ENCODE data around the gene FBXW7. TPM values are rescaled to one million over a fixed set of nuclear protein-coding genes. Genes with fewer than 3 reads are reported as not detected.

Gene FBXW7
- total RNA-seq, 4 donors from 2014 or later: 76.4 to 199 (median 103) TPM

- TF ChIP-seq, protein P1, sequence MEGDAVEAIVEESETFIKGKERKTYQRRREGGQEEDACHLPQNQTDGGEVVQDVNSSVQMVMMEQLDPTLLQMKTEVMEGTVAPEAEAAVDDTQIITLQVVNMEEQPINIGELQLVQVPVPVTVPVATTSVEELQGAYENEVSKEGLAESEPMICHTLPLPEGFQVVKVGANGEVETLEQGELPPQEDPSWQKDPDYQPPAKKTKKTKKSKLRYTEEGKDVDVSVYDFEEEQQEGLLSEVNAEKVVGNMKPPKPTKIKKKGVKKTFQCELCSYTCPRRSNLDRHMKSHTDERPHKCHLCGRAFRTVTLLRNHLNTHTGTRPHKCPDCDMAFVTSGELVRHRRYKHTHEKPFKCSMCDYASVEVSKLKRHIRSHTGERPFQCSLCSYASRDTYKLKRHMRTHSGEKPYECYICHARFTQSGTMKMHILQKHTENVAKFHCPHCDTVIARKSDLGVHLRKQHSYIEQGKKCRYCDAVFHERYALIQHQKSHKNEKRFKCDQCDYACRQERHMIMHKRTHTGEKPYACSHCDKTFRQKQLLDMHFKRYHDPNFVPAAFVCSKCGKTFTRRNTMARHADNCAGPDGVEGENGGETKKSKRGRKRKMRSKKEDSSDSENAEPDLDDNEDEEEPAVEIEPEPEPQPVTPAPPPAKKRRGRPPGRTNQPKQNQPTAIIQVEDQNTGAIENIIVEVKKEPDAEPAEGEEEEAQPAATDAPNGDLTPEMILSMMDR (IDR thresholded peaks at IDR 0.05): no peak
- TF ChIP-seq POLR2A (IDR thresholded peaks at IDR 0.05): no peak
- no peak for DNase-seq (ENCODE audit: low spot score in 2 of 2)
- intact Hi-C loops (cut with DNase I; ENCODE audit: low total_unique reads): no loop called here
- H3K4me3 ChIP-seq (ENCODE audit: low read depth, poor library complexity, severe bottlenecking): peak overlapping the region; percentile 99
- WGBS, 2 donors: 0% methylated on average over 8 to 24 of the region's 60 CpGs
Measured at GRCh38 chr4:152535360-152535902, 461 bp downstream of the FBXW7 start.

DNA sequence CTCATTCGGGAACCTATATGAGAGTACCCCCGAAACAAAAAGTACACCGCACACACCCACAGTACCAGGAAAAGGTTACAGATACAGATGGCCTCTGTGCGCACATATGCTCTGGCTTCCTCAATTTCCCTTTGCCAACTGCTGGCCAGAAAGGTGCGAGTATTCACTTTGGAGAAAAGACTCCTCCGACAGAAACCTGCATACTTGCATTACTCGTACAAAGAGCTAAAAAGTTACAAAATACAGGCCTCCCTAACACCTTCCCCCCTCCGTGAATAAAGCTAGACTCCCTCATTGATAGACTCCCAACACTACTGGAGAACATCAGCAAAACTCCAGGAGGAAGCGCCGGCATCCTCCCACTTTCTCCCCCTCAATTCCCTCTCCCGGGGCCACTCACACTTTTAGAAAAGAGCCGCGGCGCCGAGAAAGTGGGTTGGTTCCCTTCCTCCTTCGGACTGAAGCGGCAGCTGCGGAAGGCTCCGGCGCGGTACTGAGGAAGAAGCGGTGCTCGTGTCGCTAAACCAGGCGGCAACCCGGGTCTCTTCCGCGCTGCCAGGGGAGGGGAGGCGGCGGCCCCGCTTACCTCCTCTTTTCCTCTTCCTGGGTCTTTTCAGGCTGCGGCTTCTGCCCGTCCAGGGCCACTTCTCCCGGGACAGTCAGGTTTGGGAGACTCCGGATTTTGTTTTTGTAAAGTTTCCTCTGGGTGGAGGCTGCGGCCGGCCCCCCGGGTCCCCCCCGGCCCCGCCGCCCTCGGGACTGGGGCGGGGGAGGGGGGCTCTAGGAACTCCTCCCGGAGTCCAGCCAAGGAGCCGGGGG is 1.1 kb downstream of the FBXW7 start:
- TF ChIP-seq, protein P1 (IDR thresholded peaks at IDR 0.05): no peak
- no peak for TF ChIP-seq POLR2A (IDR thresholded peaks at IDR 0.05)
- H3K4me3 ChIP-seq (ENCODE audit: low read depth, poor library complexity, severe bottlenecking): peak overlapping the region; percentile 99
- 1 to 2% methylated on average over 41 to 45 of the region's 45 CpGs for WGBS, 2 donors
- DNase-seq (ENCODE audit: low spot score in 2 of 2): peak; percentile 23 to 89
- intact Hi-C loops (cut with DNase I; ENCODE audit: low total_unique reads): no loop called here

GRCh38 chr4:152531479-152531878 is 4.4 kb downstream of the FBXW7 start:
- no peak for DNase-seq (ENCODE audit: low spot score in 2 of 2)
- no peak overlapping the region for H3K4me3 ChIP-seq (ENCODE audit: low read depth, poor library complexity, severe bottlenecking)
- 66 to 73% methylated on average over 3 of the region's 3 CpGs for WGBS, 2 donors
- TF ChIP-seq, protein P1 (IDR thresholded peaks at IDR 0.05): no peak
- TF ChIP-seq POLR2A (IDR thresholded peaks at IDR 0.05): no peak
- intact Hi-C loops (cut with DNase I; ENCODE audit: low total_unique reads): no loop called here

GRCh38 chr4:152530600-152530999 is 5.3 kb downstream of the FBXW7 start:
- intact Hi-C loops (cut with DNase I; ENCODE audit: low total_unique reads): no loop called here
- no peak for DNase-seq (ENCODE audit: low spot score in 2 of 2)
- no peak for TF ChIP-seq POLR2A (IDR thresholded peaks at IDR 0.05)
- 74 to 81% methylated on average over 2 of the region's 2 CpGs for WGBS, 2 donors
- no peak overlapping the region for H3K4me3 ChIP-seq (ENCODE audit: low read depth, poor library complexity, severe bottlenecking)

DNA sequence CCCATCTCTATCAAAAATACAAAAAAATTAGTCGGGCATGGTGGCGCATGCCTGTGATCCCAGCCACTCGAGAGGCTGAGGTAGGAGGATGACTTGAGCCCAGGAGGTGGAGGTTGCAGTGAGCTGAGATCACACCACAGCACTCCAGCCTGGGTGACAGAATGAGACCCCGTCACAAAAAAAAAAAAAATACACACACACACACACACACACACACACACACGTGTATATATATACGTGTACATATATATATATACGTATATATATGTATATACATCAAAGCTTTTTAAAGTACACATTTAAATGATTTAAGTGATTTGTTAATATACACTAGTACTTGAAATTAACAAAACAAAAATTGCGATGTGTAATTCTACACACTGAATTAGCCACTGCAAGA is 6.0 kb downstream of the FBXW7 start:
- 94 to 98% methylated on average over 8 of the region's 8 CpGs for WGBS, 2 donors
- TF ChIP-seq POLR2A (IDR thresholded peaks at IDR 0.05): no peak
- TF ChIP-seq, protein P1 (IDR thresholded peaks at IDR 0.05): no peak
- no peak overlapping the region for H3K4me3 ChIP-seq (ENCODE audit: low read depth, poor library complexity, severe bottlenecking)
- intact Hi-C loops (cut with DNase I; ENCODE audit: low total_unique reads): no loop called here
- DNase-seq (ENCODE audit: low spot score in 2 of 2): no peak

GRCh38 chr4:152528060-152528459 is 7.8 kb downstream of the FBXW7 start:
- 86 to 96% methylated on average over 2 of the region's 2 CpGs for WGBS, 2 donors
- no peak overlapping the region for H3K4me3 ChIP-seq (ENCODE audit: low read depth, poor library complexity, severe bottlenecking)
- TF ChIP-seq, protein P1 (IDR thresholded peaks at IDR 0.05): no peak
- no peak for TF ChIP-seq POLR2A (IDR thresholded peaks at IDR 0.05)
- DNase-seq (ENCODE audit: low spot score in 2 of 2): no peak
- intact Hi-C loops (cut with DNase I; ENCODE audit: low total_unique reads): no loop called here

All from lower leg skin (tissue), 4 donors.